ENCODE data around the gene SLC26A6.

SLC26A6 gene

GRCh38 chr3:48661501-48662144 lies 26.4 kb upstream of the SLC26A6 start:
- DNase-seq (ENCODE audit: low spot score), result peak; percentile 89

- DNase-seq (ENCODE audit: low spot score), result no peak
Observed at GRCh38 chr3:48660800-48661400, 25.6 kb upstream of the SLC26A6 start.

GRCh38 chr3:48656841-48657281 lies 21.6 kb upstream of the SLC26A6 start:
- no peak for DNase-seq (ENCODE audit: low spot score)

GRCh38 chr3:48656061-48656840 lies 21.0 kb upstream of the SLC26A6 start:
- DNase-seq (ENCODE audit: low spot score), result peak; percentile 92

- peak; percentile 67 for DNase-seq (ENCODE audit: low spot score)
Observed at GRCh38 chr3:48655606-48656005, 20.3 kb upstream of the SLC26A6 start.

GRCh38 chr3:48655063-48655462 lies 19.8 kb upstream of the SLC26A6 start:
- no peak for DNase-seq (ENCODE audit: low spot score)

GRCh38 chr3:48652923-48653715 lies 17.9 kb upstream of the SLC26A6 start:
- no peak for DNase-seq (ENCODE audit: low spot score)

GRCh38 chr3:48651771-48652170 lies 16.5 kb upstream of the SLC26A6 start:
- DNase-seq (ENCODE audit: low spot score), result no peak

- DNase-seq (ENCODE audit: low spot score), result no peak
Observed at GRCh38 chr3:48650723-48651122, 15.5 kb upstream of the SLC26A6 start.

GRCh38 chr3:48648188-48648850 lies 13.1 kb upstream of the SLC26A6 start:
- DNase-seq (ENCODE audit: low spot score), result no peak

- DNase-seq (ENCODE audit: low spot score), result no peak
Observed at GRCh38 chr3:48647714-48648113, 12.5 kb upstream of the SLC26A6 start.

GRCh38 chr3:48644898-48645760 lies 9.9 kb upstream of the SLC26A6 start:
- no peak for DNase-seq (ENCODE audit: low spot score)

GRCh38 chr3:48642605-48643004 lies 7.3 kb upstream of the SLC26A6 start:
- no peak for DNase-seq (ENCODE audit: low spot score)

GRCh38 chr3:48641396-48641795 lies 6.1 kb upstream of the SLC26A6 start:
- DNase-seq (ENCODE audit: low spot score), result no peak

- no peak for DNase-seq (ENCODE audit: low spot score)
Observed at GRCh38 chr3:48639944-48640606, 4.8 kb upstream of the SLC26A6 start.

GRCh38 chr3:48637305-48637704 lies 2.0 kb upstream of the SLC26A6 start:
- no peak for DNase-seq (ENCODE audit: low spot score)

- no peak for DNase-seq (ENCODE audit: low spot score)
Observed at GRCh38 chr3:48636149-48636655, 941 bp upstream of the SLC26A6 start.

GRCh38 chr3:48634661-48635221 lies 520 bp downstream of the SLC26A6 start:
- peak; percentile 64 for DNase-seq (ENCODE audit: low spot score)

- no peak for DNase-seq (ENCODE audit: low spot score)
Observed at GRCh38 chr3:48633743-48634142, 1.5 kb downstream of the SLC26A6 start.

- DNase-seq (ENCODE audit: low spot score), result no peak
Observed at GRCh38 chr3:48633256-48633655, 2.0 kb downstream of the SLC26A6 start.
